ENCODE measurements around the gene SH3PXD2A. TPM values are rescaled to one million over a fixed set of nuclear protein-coding genes. Genes with fewer than 3 reads are reported as not detected.

The SH3PXD2A gene
- polyA plus RNA-seq, 3 donors: 3.0 to 61.0 (median 36.1) TPM

GRCh38 chr10:103713676-103714075 is 141.7 kb downstream of the SH3PXD2A start:
- 85 to 91% (median 88%) methylated on average over 4 of the region's 4 CpGs for WGBS, 3 donors
- no peak overlapping the region for H3K27ac ChIP-seq (ENCODE audit: low read depth, low read length)

GRCh38 chr10:103712898-103713498 is 142.4 kb downstream of the SH3PXD2A start:
- no peak overlapping the region for H3K27ac ChIP-seq (ENCODE audit: low read depth, low read length)
- 16 to 18% (median 18%) methylated on average over 8 of the region's 8 CpGs for WGBS, 3 donors

GRCh38 chr10:103712146-103712545 is 143.2 kb downstream of the SH3PXD2A start:
- WGBS, 3 donors: 68 to 83% (median 76%) methylated on average over 5 of the region's 5 CpGs
- H3K27ac ChIP-seq (ENCODE audit: low read depth, low read length): no peak overlapping the region

- H3K27ac ChIP-seq (ENCODE audit: low read depth, low read length): no peak overlapping the region
- WGBS, 3 donors: 84 to 92% (median 90%) methylated on average over 15 of the region's 15 CpGs
Measured at GRCh38 chr10:103711351-103711994, 143.9 kb downstream of the SH3PXD2A start.

GRCh38 chr10:103710490-103710889 is 144.9 kb downstream of the SH3PXD2A start:
- WGBS, 3 donors: 82 to 87% (median 86%) methylated on average over 4 of the region's 4 CpGs

GRCh38 chr10:103709341-103709920 is 145.9 kb downstream of the SH3PXD2A start:
- WGBS, 3 donors: 76 to 88% (median 85%) methylated on average over 8 of the region's 8 CpGs

More at GRCh38 chr10:103710490-103710889, 144.9 kb downstream of the SH3PXD2A start:
- H3K27ac ChIP-seq (ENCODE audit: low read depth, low read length): no peak overlapping the region

GRCh38 chr10:103708627-103709288 is 146.6 kb downstream of the SH3PXD2A start:
- H3K27ac ChIP-seq (ENCODE audit: low read depth, low read length): no peak overlapping the region

More at GRCh38 chr10:103709341-103709920, 145.9 kb downstream of the SH3PXD2A start:
- H3K27ac ChIP-seq (ENCODE audit: low read depth, low read length): no peak overlapping the region

GRCh38 chr10:103707956-103708626 is 147.3 kb downstream of the SH3PXD2A start:
- whole genome bisulfite sequencing, 3 donors: 83 to 87% (median 85%) methylated on average over 10 of the region's 10 CpGs
- no peak overlapping the region for H3K27ac ChIP-seq (ENCODE audit: low read depth, low read length)

More at GRCh38 chr10:103708627-103709288, 146.6 kb downstream of the SH3PXD2A start:
- 70 to 77% (median 74%) methylated on average over 6 of the region's 6 CpGs for WGBS, 3 donors

GRCh38 chr10:103706762-103707161 is 148.6 kb downstream of the SH3PXD2A start:
- no peak overlapping the region for H3K27ac ChIP-seq (ENCODE audit: low read depth, low read length)
- 78 to 82% (median 79%) methylated on average over 6 of the region's 6 CpGs for WGBS, 3 donors

- H3K27ac ChIP-seq (ENCODE audit: low read depth, low read length): no peak overlapping the region
- WGBS, 3 donors: 84 to 90% (median 85%) methylated on average over 5 of the region's 5 CpGs
Measured at GRCh38 chr10:103706047-103706446, 149.3 kb downstream of the SH3PXD2A start.

- 75 to 84% (median 81%) methylated on average over 13 of the region's 13 CpGs for WGBS, 3 donors
- no peak overlapping the region for H3K27ac ChIP-seq (ENCODE audit: low read depth, low read length)
Measured at GRCh38 chr10:103703941-103704919, 151.1 kb downstream of the SH3PXD2A start.

GRCh38 chr10:103701380-103702222 is 153.8 kb downstream of the SH3PXD2A start:
- whole genome bisulfite sequencing, 3 donors: 67 to 86% (median 68%) methylated on average over 1 of the region's 1 CpG
- H3K27ac ChIP-seq (ENCODE audit: low read depth, low read length): no peak overlapping the region

GRCh38 chr10:103700436-103700715 is 155.0 kb downstream of the SH3PXD2A start:
- no peak overlapping the region for H3K27ac ChIP-seq (ENCODE audit: low read depth, low read length)

GRCh38 chr10:103699611-103700435 is 155.6 kb downstream of the SH3PXD2A start:
- H3K27ac ChIP-seq (ENCODE audit: low read depth, low read length): no peak overlapping the region
- 77 to 89% (median 86%) methylated on average over 10 of the region's 10 CpGs for WGBS, 3 donors

- no peak overlapping the region for H3K27ac ChIP-seq (ENCODE audit: low read depth, low read length)
- 87 to 92% (median 91%) methylated on average over 4 of the region's 4 CpGs for WGBS, 3 donors
Measured at GRCh38 chr10:103698266-103698665, 157.1 kb downstream of the SH3PXD2A start.

GRCh38 chr10:103697787-103698186 is 157.6 kb downstream of the SH3PXD2A start:
- WGBS, 3 donors: 93 to 100% (median 97%) methylated on average over 4 of the region's 4 CpGs
- no peak overlapping the region for H3K27ac ChIP-seq (ENCODE audit: low read depth, low read length)

All from adipose tissue (tissue), 3 donors.